Measurements from ENCODE around the gene RNF111. TPM values are rescaled to one million over a fixed set of nuclear protein-coding genes. Genes with fewer than 3 reads are reported as not detected.
"Not testable (repeated sequence)": the region's sequence is repeated elsewhere in the genome, so short reads cannot be mapped to it uniquely, and the experiment has no call there.

Gene RNF111
- total RNA-seq, 1 experiment from 2014 or later: 13.3 TPM

DNA sequence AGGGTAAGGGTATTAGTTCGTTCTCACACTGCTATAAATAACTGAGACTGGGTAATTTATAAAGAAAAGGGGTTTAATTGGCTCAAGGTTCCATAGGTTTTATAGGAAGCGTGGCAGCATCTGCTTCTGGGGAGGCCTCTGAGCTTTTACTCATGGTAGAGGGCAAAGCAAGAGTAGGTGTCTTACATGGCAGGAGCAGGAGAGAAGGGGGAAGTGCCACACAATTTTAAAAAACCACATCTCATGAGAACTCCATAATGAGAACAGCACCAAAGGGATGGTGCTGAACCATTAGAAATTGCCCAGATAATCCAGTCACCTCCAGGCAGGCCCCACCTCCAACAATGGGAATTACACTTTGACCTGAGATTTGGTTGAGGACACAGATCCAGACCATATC is 12.2 kb downstream of the RNF111 start:
- CTCF ChIA-PET: no interaction called here
- no peaks in the 10 kb centered on the region for H3F3A ChIP-seq (ENCODE audit: low read length, unreplicated experiment)
- H3K27me3 ChIP-seq (ENCODE audit: low read length): no peaks in the 10 kb centered on the region
- H3K27ac ChIP-seq (ENCODE audit: low read length): no peak overlapping the region
- no peak overlapping the region for H3K4me2 ChIP-seq (ENCODE audit: low read length)
- no peak for ATAC-seq
- no peaks in the 10 kb centered on the region for H3K4me1 ChIP-seq (ENCODE audit: insufficient read depth, low read length)
- no peaks in the 10 kb centered on the region for H4K20me1 ChIP-seq (ENCODE audit: low read length)
- BruUV-seq (replicated peaks): no TSS peak
- no peak overlapping the region for H3K9ac ChIP-seq (ENCODE audit: low read length)
- H3K79me2 ChIP-seq (ENCODE audit: low read length): peaks cover 82% of the 10 kb centered on the region
- POLR2A ChIA-PET (ENCODE audit: unreplicated experiment): no interaction called here
- no peaks in the 10 kb centered on the region for H3K9me3 ChIP-seq (ENCODE audit: low read length)
- no peak overlapping the region for H3K4me3 ChIP-seq (ENCODE audit: low read length)
- TF ChIP-seq, protein P1, sequence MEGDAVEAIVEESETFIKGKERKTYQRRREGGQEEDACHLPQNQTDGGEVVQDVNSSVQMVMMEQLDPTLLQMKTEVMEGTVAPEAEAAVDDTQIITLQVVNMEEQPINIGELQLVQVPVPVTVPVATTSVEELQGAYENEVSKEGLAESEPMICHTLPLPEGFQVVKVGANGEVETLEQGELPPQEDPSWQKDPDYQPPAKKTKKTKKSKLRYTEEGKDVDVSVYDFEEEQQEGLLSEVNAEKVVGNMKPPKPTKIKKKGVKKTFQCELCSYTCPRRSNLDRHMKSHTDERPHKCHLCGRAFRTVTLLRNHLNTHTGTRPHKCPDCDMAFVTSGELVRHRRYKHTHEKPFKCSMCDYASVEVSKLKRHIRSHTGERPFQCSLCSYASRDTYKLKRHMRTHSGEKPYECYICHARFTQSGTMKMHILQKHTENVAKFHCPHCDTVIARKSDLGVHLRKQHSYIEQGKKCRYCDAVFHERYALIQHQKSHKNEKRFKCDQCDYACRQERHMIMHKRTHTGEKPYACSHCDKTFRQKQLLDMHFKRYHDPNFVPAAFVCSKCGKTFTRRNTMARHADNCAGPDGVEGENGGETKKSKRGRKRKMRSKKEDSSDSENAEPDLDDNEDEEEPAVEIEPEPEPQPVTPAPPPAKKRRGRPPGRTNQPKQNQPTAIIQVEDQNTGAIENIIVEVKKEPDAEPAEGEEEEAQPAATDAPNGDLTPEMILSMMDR (conservative IDR thresholded peaks at IDR 0.05; ENCODE audit: low read depth, low read length): no peak
- TF ChIP-seq EZH2phosphoT487 (IDR thresholded peaks at IDR 0.05; ENCODE audit: borderline replicate concordance, low read length) (no peak), EZH2 (IDR thresholded peaks at IDR 0.05; ENCODE audit: low read length, unreplicated experiment) (no peak)
- DNase-seq: no peak
- intact Hi-C loops (cut with micrococcal nuclease): no loop called here
- 0 out of 2 replicates have a peak, but pooled peaks cover 2% of the 10 kb centered on the region for H3K36me3 ChIP-seq (ENCODE audit: low read depth, low read length)
- no peak overlapping the region for H2AFZ ChIP-seq (ENCODE audit: low read length)
- no peaks in the 10 kb centered on the region for H3K9me2 ChIP-seq (replicated peaks; ENCODE audit: low read length)

DNA sequence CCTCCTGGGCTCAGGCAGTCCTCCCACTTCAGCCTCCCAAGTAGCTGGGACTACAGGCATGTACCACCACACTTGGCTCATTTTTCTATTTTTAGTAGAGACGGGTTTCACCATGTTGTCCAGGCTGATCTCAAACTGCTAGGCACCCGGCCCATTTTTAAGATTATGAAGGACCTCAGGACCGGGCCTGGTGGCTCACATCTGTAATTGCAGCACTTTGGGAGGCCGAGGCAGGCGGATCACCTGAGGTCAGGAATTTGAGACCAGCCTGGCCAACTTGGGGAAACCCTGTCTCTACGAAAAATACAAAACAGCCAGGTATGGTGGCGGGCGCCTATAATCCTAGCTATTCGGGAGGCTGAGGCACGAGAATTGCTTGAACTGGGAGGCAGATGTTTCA is 12.8 kb downstream of the RNF111 start:
- DNase-seq; ATAC-seq; H3K9me3 ChIP-seq (ENCODE audit: low read length); H3K4me1 ChIP-seq (ENCODE audit: insufficient read depth, low read length); H2AFZ ChIP-seq (ENCODE audit: low read length); H3K27me3 ChIP-seq (ENCODE audit: low read length); H3F3A ChIP-seq (ENCODE audit: low read length, unreplicated experiment); H3K36me3 ChIP-seq (ENCODE audit: low read depth, low read length); BruUV-seq (replicated peaks); H3K4me3 ChIP-seq (ENCODE audit: low read length); intact Hi-C loops (cut with micrococcal nuclease); H3K4me2 ChIP-seq (ENCODE audit: low read length); H3K9ac ChIP-seq (ENCODE audit: low read length); CTCF ChIA-PET; H3K9me2 ChIP-seq (replicated peaks; ENCODE audit: low read length); H4K20me1 ChIP-seq (ENCODE audit: low read length); H3K27ac ChIP-seq (ENCODE audit: low read length); POLR2A ChIA-PET (ENCODE audit: unreplicated experiment): not testable (repeated sequence)
- peaks cover 82% of the 10 kb centered on the region for H3K79me2 ChIP-seq (ENCODE audit: low read length)

DNA sequence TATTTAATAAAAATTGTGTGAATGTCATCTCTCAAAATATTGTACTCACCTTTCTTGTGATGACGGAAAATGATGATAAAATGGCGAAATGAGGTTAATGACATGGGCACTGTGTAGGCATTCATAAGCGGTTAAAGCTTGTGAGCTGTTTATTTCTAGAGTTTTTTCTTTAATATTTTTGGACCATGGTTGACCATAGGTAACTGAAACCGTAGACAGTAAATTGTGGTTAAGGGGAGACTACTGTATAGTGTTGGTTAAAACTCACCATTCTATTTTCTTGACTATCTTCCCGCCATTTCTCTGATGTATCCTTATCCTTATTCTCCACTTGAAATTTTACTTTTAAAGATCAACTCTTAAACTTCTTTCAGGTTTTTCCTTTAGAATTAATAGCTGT is 14.5 kb downstream of the RNF111 start:
- Histone ChIP-seq H3K27me3 (ENCODE audit: low read length) (no peaks in the 10 kb centered on the region), H3K4me1 (ENCODE audit: insufficient read depth, low read length) (no peaks in the 10 kb centered on the region), H3K9ac (ENCODE audit: low read length) (no peak overlapping the region), H3K9me2 (replicated peaks; ENCODE audit: low read length) (no peaks in the 10 kb centered on the region), H3K36me3 (ENCODE audit: low read depth, low read length) (peaks cover 2% of the 10 kb centered on the region; the same call in 1 of the 2 replicates), H3K27ac (ENCODE audit: low read length) (no peak overlapping the region), H2AFZ (ENCODE audit: low read length) (no peak overlapping the region), H3K79me2 (ENCODE audit: low read length) (peaks cover 78% of the 10 kb centered on the region), H3K4me3 (ENCODE audit: low read length) (no peak overlapping the region), H4K20me1 (ENCODE audit: low read length) (no peaks in the 10 kb centered on the region), H3K9me3 (ENCODE audit: low read length) (no peaks in the 10 kb centered on the region), H3F3A (ENCODE audit: low read length, unreplicated experiment) (no peaks in the 10 kb centered on the region), H3K4me2 (ENCODE audit: low read length) (no peak overlapping the region)
- POLR2A ChIA-PET (ENCODE audit: unreplicated experiment): no interaction called here
- CTCF ChIA-PET: no interaction called here
- TF ChIP-seq EZH2phosphoT487 (IDR thresholded peaks at IDR 0.05; ENCODE audit: borderline replicate concordance, low read length): no peak
- TF ChIP-seq, protein P1 (conservative IDR thresholded peaks at IDR 0.05; ENCODE audit: low read depth, low read length): no peak
- no peak for TF ChIP-seq EZH2 (IDR thresholded peaks at IDR 0.05; ENCODE audit: low read length, unreplicated experiment)
- ATAC-seq (no peak), DNase-seq (no peak)
- intact Hi-C loops (cut with micrococcal nuclease): no loop called here
- no TSS peak for BruUV-seq (replicated peaks)
